B cell (primary cell): ENCODE data around the gene SLC35E1.

Experiments used
- CTCF ChIP-seq: fragments of 200-600 bp; IDR thresholded peaks from one replicate; pipeline ENCODE4 v1.8.0; 2022; ENCODE audit warnings: antibody characterized with exemption, mild to moderate bottlenecking
- EZH2 ChIP-seq: IDR thresholded peaks from 2 replicates; pipeline ENCODE4 v1.6.1; 2012; ENCODE audit warnings: borderline replicate concordance, low read depth, mild to moderate bottlenecking, moderate library complexity, low read length; ENCODE audit not compliant: insufficient read depth, poor library complexity, severe bottlenecking

GRCh38 chr19:16531380-16531669, 40.9 kb downstream of the SLC35E1 start:
- no peak for TF ChIP-seq EZH2
- no peak for TF ChIP-seq CTCF
